KOPT-K1 (cell line): ENCODE measurements around the gene LMAN2L.

Experiments
- H3K27ac ChIP-seq: fragments of 200-600 bp; sonication (generic); 2 replicates; pipeline ENCODE4 v1.5.1; 2016; ENCODE audit warnings: antibody characterized with exemption, mild to moderate bottlenecking, low read depth, low read length; ENCODE audit not compliant: poor library complexity, severe bottlenecking
- H3K36me3 ChIP-seq: fragments of 200-600 bp; sonication (generic); 2 replicates; pipeline ENCODE4 v1.5.1; 2017; ENCODE audit warnings: antibody characterized with exemption, mild to moderate bottlenecking, low read length, moderate library complexity; ENCODE audit not compliant: insufficient read depth
- H3K9me3 ChIP-seq: fragments of 200-600 bp; sonication (generic); 2 replicates; pipeline ENCODE4 v1.5.1; 2017; ENCODE audit warnings: antibody characterized with exemption, low read length, mild to moderate bottlenecking; ENCODE audit not compliant: insufficient read depth, poor library complexity, severe bottlenecking

LMAN2L gene

GRCh38 chr2:96739076-96739632 lies 710 bp downstream of the LMAN2L start:
- peaks cover 33% of the 10 kb centered on the region for H3K36me3 ChIP-seq
- no peaks in the 10 kb centered on the region for H3K9me3 ChIP-seq
- peak overlapping the region; percentile 58 for H3K27ac ChIP-seq

- Histone ChIP-seq H3K27ac (no peak overlapping the region), H3K9me3 (no peaks in the 10 kb centered on the region)
Measured at GRCh38 chr2:96737831-96738230, 2.0 kb downstream of the LMAN2L start.

GRCh38 chr2:96737251-96737650 lies 2.6 kb downstream of the LMAN2L start:
- Histone ChIP-seq H3K36me3 (peaks cover 52% of the 10 kb centered on the region), H3K9me3 (no peaks in the 10 kb centered on the region), H3K27ac (no peak overlapping the region)

More at GRCh38 chr2:96737831-96738230, 2.0 kb downstream of the LMAN2L start:
- H3K36me3 ChIP-seq, result peaks cover 46% of the 10 kb centered on the region

GRCh38 chr2:96734880-96735583 lies 4.8 kb downstream of the LMAN2L start:
- peaks cover 74% of the 10 kb centered on the region for H3K36me3 ChIP-seq

GRCh38 chr2:96733931-96734330 lies 5.9 kb downstream of the LMAN2L start:
- peaks cover 82% of the 10 kb centered on the region for H3K36me3 ChIP-seq
- H3K27ac ChIP-seq, result no peak overlapping the region
- no peaks in the 10 kb centered on the region for H3K9me3 ChIP-seq

More at GRCh38 chr2:96734880-96735583, 4.8 kb downstream of the LMAN2L start:
- Histone ChIP-seq H3K27ac (no peak overlapping the region), H3K9me3 (no peaks in the 10 kb centered on the region)

GRCh38 chr2:96730212-96730611 lies 9.7 kb downstream of the LMAN2L start:
- peaks cover 86% of the 10 kb centered on the region for H3K36me3 ChIP-seq
- no peaks in the 10 kb centered on the region for H3K9me3 ChIP-seq
- no peak overlapping the region for H3K27ac ChIP-seq

- H3K27ac ChIP-seq, result no peak overlapping the region
- no peaks in the 10 kb centered on the region for H3K9me3 ChIP-seq
- H3K36me3 ChIP-seq, result peaks cover 82% of the 10 kb centered on the region
Measured at GRCh38 chr2:96729748-96730147, 10.1 kb downstream of the LMAN2L start.

- no peaks in the 10 kb centered on the region for H3K9me3 ChIP-seq
- H3K36me3 ChIP-seq, result peaks cover 58% of the 10 kb centered on the region
- no peak overlapping the region for H3K27ac ChIP-seq
Measured at GRCh38 chr2:96727431-96727830, 12.4 kb downstream of the LMAN2L start.

- H3K36me3 ChIP-seq, result peaks cover 45% of the 10 kb centered on the region
- H3K9me3 ChIP-seq, result no peaks in the 10 kb centered on the region
- H3K27ac ChIP-seq, result no peak overlapping the region
Measured at GRCh38 chr2:96726131-96726530, 13.7 kb downstream of the LMAN2L start.

GRCh38 chr2:96716388-96716787 lies 23.5 kb downstream of the LMAN2L start:
- H3K27ac ChIP-seq, result no peak overlapping the region
- peaks cover 23% of the 10 kb centered on the region; the same call in 1 of the 2 replicates for H3K36me3 ChIP-seq
- H3K9me3 ChIP-seq, result no peaks in the 10 kb centered on the region

- Histone ChIP-seq H3K9me3 (no peaks in the 10 kb centered on the region), H3K36me3 (peaks cover 30% of the 10 kb centered on the region), H3K27ac (no peak overlapping the region)
Measured at GRCh38 chr2:96715658-96716057, 24.2 kb downstream of the LMAN2L start.

- Histone ChIP-seq H3K36me3 (peaks cover 75% of the 10 kb centered on the region), H3K9me3 (no peaks in the 10 kb centered on the region), H3K27ac (no peak overlapping the region)
Measured at GRCh38 chr2:96710985-96711384, 28.9 kb downstream of the LMAN2L start.

GRCh38 chr2:96703021-96703751 lies 36.7 kb downstream of the LMAN2L start:
- Histone ChIP-seq H3K36me3 (peaks cover 47% of the 10 kb centered on the region), H3K27ac (no peak overlapping the region), H3K9me3 (no peaks in the 10 kb centered on the region)

GRCh38 chr2:96702098-96702785 lies 37.6 kb downstream of the LMAN2L start:
- H3K9me3 ChIP-seq, result no peaks in the 10 kb centered on the region
- no peak overlapping the region for H3K27ac ChIP-seq
- peaks cover 38% of the 10 kb centered on the region for H3K36me3 ChIP-seq

GRCh38 chr2:96701636-96702035 lies 38.2 kb downstream of the LMAN2L start:
- Histone ChIP-seq H3K9me3 (no peaks in the 10 kb centered on the region), H3K27ac (no peak overlapping the region), H3K36me3 (peaks cover 32% of the 10 kb centered on the region)
